HG02943 (cell line): ENCODE data around the gene CISH.
A peak's percentile ranks its signal among the peaks of the same experiment; 100 is the strongest.

Experiments
- ATAC-seq: cut with Tn5 transposase; IDR thresholded peaks from one replicate; pipeline ENCODE4 v1.9.1; 2021; ENCODE audit warnings: mild to moderate bottlenecking, low read depth, moderate library complexity; ENCODE audit not compliant: unreplicated experiment

The CISH gene

DNA sequence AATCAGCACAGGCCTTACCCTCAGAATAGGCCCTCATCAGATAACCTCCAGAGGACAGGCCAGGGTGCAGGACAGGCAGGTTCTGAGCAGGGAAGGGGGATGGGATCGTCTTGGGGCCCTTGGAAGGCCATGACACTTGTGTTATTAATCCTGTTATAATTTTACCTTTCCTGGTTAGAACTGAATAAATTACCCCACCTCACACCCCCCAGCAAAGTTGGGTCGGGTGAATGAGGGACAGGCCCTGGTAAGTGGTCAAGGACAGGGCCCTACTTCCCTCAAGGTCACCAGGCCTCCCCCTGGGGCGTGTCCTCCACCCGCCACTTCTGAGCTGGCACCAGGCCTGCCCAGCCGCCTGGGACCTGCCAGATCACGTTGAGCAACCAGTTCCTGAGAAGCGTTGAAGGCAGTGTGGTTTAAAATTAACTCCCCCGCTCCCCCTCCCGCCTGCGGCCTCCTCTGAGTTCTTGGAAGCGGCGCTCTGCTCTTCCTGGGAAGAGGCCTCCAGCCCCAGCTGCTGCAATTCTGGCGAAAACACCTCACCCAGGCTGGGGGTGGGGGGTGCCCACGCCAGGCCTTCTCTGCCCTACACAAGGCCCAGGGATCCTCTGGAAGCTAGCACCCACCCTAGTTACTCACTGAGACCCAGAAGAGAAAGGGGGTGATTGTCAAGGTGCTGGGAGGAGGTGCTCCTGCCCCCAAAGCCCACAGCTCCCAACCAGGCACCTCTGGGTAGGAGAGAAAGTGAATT lies 10.6 kb downstream of the CISH start:
- ATAC-seq = no peak

- no peak for ATAC-seq
Observed at GRCh38 chr3:50600141-50600753, 11.3 kb downstream of the CISH start.

DNA sequence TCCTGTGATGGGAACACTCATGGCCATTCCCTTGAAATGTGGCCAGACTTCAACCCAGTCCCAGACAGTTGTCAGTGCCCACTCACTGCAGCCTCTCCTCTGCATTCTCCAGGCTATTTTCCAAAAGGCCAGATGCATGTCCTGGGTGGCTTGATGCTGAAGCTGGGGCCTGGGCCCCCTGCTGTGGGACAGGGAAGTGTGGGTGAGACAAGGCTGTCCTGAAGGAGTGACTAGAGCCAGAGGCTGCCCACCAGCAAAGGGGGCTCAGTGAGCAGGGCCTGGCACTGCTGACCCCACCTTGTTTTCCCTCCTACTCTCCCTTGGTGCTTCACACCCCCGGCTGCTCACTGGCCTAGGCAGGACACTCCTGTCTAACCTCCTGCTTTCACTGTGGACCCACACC lies 11.9 kb downstream of the CISH start:
- ATAC-seq = no peak

- no peak for ATAC-seq
Observed at GRCh38 chr3:50599115-50599715, 12.4 kb downstream of the CISH start.

DNA sequence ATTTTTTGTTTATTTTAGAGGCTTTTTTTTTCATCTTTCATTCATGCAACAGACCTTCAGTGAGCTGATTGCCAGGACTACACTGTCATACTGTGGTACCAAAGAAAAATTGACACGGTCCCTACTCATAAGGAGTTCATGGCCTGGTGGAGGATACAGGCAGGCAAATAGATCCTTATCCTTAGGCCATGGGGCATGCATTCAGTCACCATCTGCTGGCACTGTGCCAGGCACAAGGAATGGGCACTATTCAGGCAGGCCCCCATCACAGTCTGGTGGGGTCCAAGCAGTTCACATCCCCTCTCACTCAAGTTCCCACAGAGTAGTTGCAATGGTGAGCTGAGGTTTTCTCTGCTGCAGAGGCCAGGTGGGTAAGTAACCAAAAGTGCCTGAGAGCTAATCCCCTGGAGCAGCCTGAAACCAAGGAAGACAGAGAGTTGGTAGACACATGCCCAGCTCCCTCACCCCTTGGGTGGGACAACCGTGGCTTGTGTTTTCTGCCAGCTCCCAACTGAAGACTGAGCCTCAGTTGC lies 17.3 kb downstream of the CISH start:
- no peak for ATAC-seq

DNA sequence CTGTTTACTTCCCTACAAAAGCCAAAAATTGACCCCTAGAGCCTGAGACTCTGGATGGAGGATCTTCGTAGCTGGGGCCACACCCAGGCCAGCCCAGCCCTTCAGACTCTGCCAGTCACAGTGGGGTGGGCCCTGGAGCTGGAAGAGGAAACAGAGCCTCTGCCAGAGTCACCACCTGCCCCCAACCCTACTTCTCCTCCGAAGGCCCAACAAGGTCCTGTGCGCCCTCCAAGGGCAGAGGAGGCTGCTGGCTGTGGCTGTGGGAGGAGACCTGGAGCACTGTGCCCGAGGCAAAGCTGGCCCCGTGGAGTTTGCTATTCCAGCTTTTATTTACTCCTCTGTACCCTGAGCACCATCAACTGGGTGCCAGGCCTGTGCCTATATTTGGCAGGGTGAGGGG lies 19.0 kb downstream of the CISH start:
- ATAC-seq = no peak

GRCh38 chr3:50591196-50591741 lies 20.3 kb downstream of the CISH start:
- ATAC-seq = peak; percentile 12

GRCh38 chr3:50588759-50589433 lies 22.7 kb downstream of the CISH start:
- no peak for ATAC-seq

DNA sequence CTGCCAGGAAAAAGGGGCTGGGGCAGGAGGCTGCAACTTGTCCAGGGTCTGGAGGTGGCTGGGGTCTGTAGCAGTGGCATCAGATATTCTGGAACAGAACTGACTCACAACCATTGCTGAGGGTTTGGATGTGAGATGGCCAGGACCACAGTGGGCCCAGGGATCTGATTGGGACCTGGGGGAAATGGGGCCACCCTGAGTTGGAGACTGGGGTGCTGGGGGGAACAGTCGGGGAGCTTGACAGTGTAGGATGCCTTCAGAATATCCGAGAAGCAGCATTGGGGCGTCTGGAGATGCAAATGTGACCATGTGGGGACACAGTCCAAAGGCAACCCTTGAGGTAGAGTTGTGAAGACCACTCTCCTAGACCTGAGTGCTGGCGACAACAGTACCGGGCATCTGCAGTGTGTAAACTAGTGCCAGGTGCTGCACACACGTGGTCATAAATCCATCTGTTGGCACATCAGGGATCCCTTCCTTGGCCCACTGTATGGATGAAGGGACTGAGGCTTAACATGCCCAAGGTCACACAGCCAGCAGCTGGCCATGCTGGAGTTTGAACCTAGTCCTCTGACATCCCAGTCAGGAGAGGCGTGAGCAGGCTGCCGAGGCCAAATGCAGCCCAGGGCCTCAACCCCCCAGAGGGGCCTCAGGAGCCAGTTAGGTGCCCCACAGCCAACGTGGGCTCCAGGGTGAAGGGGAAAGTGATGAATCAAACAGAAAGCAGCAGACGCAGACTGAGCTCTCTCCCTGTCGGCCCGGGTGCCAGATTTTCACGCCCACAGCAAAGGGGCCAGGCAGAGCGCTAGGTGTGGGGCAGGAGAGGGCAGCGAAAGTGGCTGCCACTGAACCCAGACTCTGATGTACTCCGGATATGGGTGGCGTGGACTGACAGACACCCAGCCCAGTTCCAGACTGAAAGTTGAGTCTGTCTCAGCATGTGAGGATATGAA lies 23.5 kb downstream of the CISH start:
- ATAC-seq = no peak

DNA sequence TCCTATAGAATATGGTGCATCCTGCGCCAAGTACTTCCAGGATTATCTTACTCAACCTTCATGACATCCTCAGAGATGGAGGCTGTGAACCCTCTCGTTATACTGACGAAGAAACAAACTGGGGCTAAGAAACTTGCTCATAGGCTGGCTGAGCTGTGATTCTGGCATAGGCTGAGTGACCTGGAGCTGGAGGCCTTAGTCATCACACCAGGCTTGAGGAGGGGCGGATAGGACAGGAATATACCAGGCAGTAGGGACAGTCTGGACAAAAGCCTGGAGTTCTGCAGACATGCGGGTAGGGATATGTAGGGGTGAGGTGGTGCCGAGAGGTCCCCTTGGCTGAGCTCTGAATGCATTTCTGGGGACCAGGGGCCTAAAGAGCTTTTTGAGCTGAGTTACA lies 24.2 kb downstream of the CISH start:
- ATAC-seq = no peak

DNA sequence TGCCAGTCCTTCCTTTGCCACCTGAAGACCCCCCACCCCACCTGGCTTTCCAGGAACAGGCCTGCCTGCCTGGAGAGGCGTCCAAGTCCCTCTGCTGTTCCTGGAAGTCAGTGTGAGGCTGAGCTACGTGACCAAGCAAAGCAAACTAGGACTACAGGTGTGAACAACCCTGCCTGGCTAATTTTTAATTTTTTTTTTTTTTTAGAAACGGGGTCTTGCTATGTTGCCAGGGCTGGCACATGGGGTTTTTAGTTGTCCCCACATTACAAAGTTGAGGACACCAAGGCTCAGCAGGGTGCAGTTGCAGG lies 24.9 kb downstream of the CISH start:
- ATAC-seq = no peak

- no peak for ATAC-seq
Observed at GRCh38 chr3:50585919-50586762, 25.4 kb downstream of the CISH start.

DNA sequence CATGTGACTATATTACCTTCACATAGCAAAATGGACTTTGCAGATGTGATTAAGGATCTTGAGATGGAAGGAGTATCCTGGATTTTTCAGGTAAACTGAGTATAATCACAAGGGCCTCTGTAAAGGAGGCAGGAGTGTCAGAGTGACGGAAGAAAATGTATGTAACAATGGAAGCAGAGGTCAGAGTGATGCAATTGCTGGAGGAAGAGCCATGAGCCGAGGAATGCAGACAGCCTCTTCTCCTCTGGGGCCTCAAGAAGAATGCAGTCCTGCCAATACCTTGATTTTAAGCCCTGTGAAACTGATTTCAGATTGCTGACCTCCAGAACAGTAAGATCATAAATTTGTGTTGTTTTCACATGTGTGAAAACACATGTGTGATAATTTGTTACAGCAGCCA lies 27.2 kb downstream of the CISH start:
- no peak for ATAC-seq

- ATAC-seq = no peak
Observed at GRCh38 chr3:50583897-50584296, 27.7 kb downstream of the CISH start.

- no peak for ATAC-seq
Observed at GRCh38 chr3:50582083-50582482, 29.5 kb downstream of the CISH start.

DNA sequence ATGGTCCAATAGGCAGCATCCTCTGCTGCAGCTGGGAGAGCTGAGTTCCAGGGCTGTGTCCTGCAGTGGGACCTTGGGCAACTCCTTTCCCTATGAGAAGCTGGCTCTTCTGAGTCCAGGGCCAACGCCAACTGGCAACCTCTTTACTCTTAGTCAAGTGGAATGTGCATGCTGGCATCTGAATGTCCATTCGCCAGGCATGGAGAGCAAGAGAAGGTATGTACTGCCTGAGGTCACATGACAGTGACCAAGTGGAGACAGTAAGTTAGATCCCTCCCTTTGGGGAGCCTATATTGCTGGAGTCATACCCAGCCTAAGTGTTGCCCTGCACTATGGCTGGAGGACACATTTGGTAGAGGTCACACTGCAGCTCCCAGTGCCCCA lies 30.1 kb downstream of the CISH start:
- no peak for ATAC-seq

DNA sequence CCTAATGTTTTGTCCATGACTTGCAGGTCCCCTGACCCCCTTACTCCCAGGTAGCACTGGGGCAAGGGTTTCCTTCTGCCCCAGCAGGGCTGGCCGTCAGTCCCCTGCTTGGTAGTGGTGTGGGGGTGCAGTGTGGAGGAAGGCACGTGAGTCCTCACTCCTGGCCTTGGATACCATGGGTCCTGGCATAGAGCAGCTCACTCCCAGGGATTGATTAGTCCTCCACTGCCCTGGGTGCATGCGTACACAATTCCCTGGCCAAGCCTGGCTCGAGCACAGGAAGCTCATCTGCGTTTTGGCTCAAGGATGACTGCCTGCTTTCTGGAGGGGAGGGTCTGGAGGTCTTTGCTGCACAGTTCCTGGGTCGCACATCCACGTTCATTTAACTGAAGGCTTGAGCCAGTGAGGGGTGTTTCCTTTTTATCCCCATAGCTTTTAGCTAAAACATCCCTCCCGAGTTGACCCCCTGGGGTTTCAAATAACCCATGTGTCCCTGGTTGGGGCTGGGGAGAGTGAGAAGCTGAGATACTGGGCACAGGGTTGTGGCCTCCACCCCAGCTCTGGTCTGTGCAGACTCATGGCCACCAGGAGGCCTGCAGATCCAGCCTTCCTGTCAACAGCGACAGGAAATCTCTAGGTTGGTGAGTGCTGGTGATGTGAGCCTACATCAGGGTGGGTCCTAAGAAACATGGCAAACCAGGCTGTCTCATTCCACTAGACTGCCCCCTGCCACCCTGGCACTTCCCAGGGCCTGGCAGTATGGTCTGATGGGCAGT lies 30.7 kb downstream of the CISH start:
- no peak for ATAC-seq

- ATAC-seq = no peak
Observed at GRCh38 chr3:50577348-50577747, 34.2 kb downstream of the CISH start.
